ENCODE measurements around the gene YLPM1.

GRCh38 chr14:74863274-74863673, 100.2 kb downstream of the YLPM1 start:
- TF ChIP-seq EZH2 (IDR thresholded peaks at IDR 0.05) (no peak), CTCF (IDR thresholded peaks at IDR 0.05) (no peak), EZH2phosphoT487 (IDR thresholded peaks at IDR 0.05) (no peak)

All from neural progenitor cell (in vitro differentiated cells).